ENCODE data around the gene ARL6IP1. TPM values are rescaled to one million over a fixed set of nuclear protein-coding genes. Genes with fewer than 3 reads are reported as not detected.

The ARL6IP1 gene
- total RNA-seq, 1 experiment from 2014 or later: 172 TPM

DNA sequence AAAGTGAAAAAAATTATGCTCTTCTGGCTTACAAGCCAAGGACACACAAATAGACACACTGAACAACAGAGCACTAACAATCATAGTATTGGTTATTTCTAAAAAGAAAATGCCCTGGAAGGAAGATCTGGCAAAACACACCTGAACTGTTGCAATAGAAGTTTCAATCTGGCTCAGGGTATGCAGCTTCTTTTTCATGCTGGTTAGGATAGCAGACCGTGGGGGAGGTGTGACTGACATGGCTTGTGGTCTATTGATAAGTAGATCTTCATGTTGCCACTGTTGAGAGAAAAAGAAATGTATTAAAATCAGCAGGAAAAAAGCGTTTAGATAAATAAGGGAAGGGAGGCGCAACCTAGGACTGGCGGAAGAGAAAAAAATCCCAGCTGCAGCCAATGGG lies 26.5 kb upstream of the ARL6IP1 start:
- ChIA-PET CTCF (interaction anchor here (2.0 kb wide), 1 partner anchor 26 kb away, joined by 8 read pairs; the partner anchor contains the start of gene ARL6IP1), POLR2A (interaction anchor here (1.4 kb wide), 1 partner anchor 26 kb away, joined by 5 read pairs; the partner anchor contains the start of gene ARL6IP1)
- no peak overlapping the region for H3K4me3 Mint-ChIP-seq
- peaks cover 12% of the 10 kb centered on the region for H3K4me1 Mint-ChIP-seq
- no peaks in the 10 kb centered on the region for H3K27me3 Mint-ChIP-seq (ENCODE audit: low read depth)
- peak overlapping the region; percentile 32; the same call in 1 of the 2 replicates for H3K27ac Mint-ChIP-seq
- H3K36me3 Mint-ChIP-seq: peaks cover 45% of the 10 kb centered on the region
- no peak for TF ChIP-seq SMAD4 (CRISPR knock-in tag; IDR thresholded peaks at IDR 0.05)
- TF ChIP-seq, protein P1, sequence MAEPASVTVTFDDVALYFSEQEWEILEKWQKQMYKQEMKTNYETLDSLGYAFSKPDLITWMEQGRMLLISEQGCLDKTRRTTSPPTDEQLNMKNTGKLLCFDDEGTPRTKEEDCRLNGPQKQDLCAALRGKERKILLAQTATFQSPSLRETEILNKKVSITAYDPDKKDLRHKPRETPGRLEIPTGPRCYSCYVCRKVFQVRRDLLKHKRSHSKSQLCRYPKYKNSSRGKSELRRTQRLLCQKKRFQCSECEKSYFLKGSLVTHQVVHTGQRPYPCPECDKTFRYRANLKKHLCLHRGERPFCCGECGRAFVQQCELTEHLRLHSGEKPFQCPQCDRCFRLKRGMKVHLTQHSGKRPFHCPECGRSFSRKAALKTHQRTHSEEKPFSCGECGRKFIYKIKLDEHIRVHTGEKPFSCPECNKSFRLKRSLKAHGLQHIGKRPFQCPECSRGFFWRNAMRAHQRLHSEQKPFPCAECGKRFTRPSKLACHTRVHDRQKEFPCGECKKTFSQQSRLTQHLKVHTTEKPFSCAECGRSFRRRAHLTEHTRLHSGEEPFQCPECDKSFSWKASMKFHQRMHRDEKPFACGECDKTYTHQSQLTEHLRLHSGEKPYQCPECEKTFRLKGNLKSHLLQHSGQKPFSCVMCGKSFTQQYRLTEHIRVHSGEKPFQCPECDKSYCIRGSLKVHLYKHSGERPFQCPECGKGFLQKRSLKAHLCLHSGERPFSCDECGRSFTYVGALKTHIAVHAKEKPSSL (CRISPR knock-in tag; conservative IDR thresholded peaks at IDR 0.05): no peak
- no peak for TF ChIP-seq GRHL2 (CRISPR knock-in tag; IDR thresholded peaks at IDR 0.05; ENCODE audit: insufficient replicate concordance, severe bottlenecking)
- TF ChIP-seq RORB (CRISPR knock-in tag; IDR thresholded peaks at IDR 0.05): no peak
- no peak for TF ChIP-seq JAZF1 (CRISPR knock-in tag; IDR thresholded peaks at IDR 0.05)
- no peak for TF ChIP-seq OVOL2 (CRISPR knock-in tag; IDR thresholded peaks at IDR 0.05; ENCODE audit: borderline replicate concordance)
- TF ChIP-seq, protein P2, sequence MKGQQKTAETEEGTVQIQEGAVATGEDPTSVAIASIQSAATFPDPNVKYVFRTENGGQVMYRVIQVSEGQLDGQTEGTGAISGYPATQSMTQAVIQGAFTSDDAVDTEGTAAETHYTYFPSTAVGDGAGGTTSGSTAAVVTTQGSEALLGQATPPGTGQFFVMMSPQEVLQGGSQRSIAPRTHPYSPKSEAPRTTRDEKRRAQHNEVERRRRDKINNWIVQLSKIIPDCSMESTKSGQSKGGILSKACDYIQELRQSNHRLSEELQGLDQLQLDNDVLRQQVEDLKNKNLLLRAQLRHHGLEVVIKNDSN (CRISPR knock-in tag; IDR thresholded peaks at IDR 0.05): no peak
- TF ChIP-seq SMAD3 (CRISPR knock-in tag; IDR thresholded peaks at IDR 0.05; ENCODE audit: borderline replicate concordance): no peak
- TF ChIP-seq NR3C1 (CRISPR knock-in tag; conservative IDR thresholded peaks at IDR 0.05; ENCODE audit: low read depth): no peak
- TF ChIP-seq NFATC4 (CRISPR knock-in tag; IDR thresholded peaks at IDR 0.05): no peak
- no peak for TF ChIP-seq CBFB (CRISPR knock-in tag; IDR thresholded peaks at IDR 0.05; ENCODE audit: low read depth)
- TF ChIP-seq, protein P3, sequence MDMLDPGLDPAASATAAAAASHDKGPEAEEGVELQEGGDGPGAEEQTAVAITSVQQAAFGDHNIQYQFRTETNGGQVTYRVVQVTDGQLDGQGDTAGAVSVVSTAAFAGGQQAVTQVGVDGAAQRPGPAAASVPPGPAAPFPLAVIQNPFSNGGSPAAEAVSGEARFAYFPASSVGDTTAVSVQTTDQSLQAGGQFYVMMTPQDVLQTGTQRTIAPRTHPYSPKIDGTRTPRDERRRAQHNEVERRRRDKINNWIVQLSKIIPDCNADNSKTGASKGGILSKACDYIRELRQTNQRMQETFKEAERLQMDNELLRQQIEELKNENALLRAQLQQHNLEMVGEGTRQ (CRISPR knock-in tag; IDR thresholded peaks at IDR 0.05): no peak
- no peak for TF ChIP-seq ZNF121 (CRISPR knock-in tag; IDR thresholded peaks at IDR 0.05)
- TF ChIP-seq CREB1 (CRISPR knock-in tag; IDR thresholded peaks at IDR 0.05): no peak
- TF ChIP-seq ZNF232 (CRISPR knock-in tag; IDR thresholded peaks at IDR 0.05): no peak
- ATAC-seq: no peak; the same call in 1 of the 2 replicates
- no peaks in the 10 kb centered on the region for H3K9me3 Mint-ChIP-seq
- no peak for DNase-seq (ENCODE audit: low spot score)

DNA sequence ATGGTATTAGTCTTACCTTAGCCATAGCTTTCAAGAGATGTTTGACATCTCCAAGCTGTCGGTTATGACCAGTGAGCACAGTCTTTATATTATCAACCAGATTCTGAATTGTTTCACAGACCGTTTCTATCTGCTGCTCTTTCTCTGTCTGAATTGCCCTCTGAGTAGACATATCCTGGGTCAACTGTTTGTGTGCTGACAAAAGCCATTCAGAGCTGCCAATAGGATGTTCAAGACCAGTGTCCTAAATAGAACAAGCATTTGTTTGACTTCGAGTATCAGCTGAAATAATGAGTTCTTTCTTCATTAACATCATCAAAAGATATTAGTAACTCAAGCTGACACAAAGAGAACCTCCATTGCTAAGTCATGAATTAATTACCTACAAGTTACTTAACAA lies 14.9 kb upstream of the ARL6IP1 start:
- Mint-ChIP-seq H3K27me3 (ENCODE audit: low read depth) (no peaks in the 10 kb centered on the region), H3K4me3 (no peak overlapping the region), H3K4me1 (no peaks in the 10 kb centered on the region), H3K9me3 (no peaks in the 10 kb centered on the region), H3K36me3 (peaks cover 60% of the 10 kb centered on the region), H3K27ac (no peak overlapping the region)
- CTCF ChIA-PET: interaction anchor here (1.2 kb wide), 1 partner anchor 15 kb away, joined by 3 read pairs; the partner anchor contains the start of gene ARL6IP1
- no peak for ATAC-seq
- POLR2A ChIA-PET: interaction anchor here (0.5 kb wide), 1 partner anchor 119 kb away, joined by 3 read pairs; no protein-coding TSS in a partner anchor
- no peak for DNase-seq (ENCODE audit: low spot score)
- TF ChIP-seq ZNF232 (CRISPR knock-in tag; IDR thresholded peaks at IDR 0.05) (no peak), ZNF423 (CRISPR knock-in tag; IDR thresholded peaks at IDR 0.05) (no peak), EMX1 (CRISPR knock-in tag; IDR thresholded peaks at IDR 0.05) (no peak), SMAD4 (CRISPR knock-in tag; IDR thresholded peaks at IDR 0.05) (no peak), ZNF121 (CRISPR knock-in tag; IDR thresholded peaks at IDR 0.05) (no peak), ESRRA (CRISPR knock-in tag; IDR thresholded peaks at IDR 0.05; ENCODE audit: borderline replicate concordance) (no peak), SOX15 (CRISPR knock-in tag; IDR thresholded peaks at IDR 0.05) (no peak), CREM (CRISPR knock-in tag; IDR thresholded peaks at IDR 0.05) (no peak), JAZF1 (CRISPR knock-in tag; IDR thresholded peaks at IDR 0.05) (no peak)
- TF ChIP-seq, protein P4, sequence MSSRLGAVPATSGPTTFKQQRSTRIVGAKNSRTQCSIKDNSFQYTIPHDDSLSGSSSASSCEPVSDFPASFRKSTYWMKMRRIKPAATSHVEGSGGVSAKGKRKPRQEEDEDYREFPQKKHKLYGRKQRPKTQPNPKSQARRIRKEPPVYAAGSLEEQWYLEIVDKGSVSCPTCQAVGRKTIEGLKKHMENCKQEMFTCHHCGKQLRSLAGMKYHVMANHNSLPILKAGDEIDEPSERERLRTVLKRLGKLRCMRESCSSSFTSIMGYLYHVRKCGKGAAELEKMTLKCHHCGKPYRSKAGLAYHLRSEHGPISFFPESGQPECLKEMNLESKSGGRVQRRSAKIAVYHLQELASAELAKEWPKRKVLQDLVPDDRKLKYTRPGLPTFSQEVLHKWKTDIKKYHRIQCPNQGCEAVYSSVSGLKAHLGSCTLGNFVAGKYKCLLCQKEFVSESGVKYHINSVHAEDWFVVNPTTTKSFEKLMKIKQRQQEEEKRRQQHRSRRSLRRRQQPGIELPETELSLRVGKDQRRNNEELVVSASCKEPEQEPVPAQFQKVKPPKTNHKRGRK (CRISPR knock-in tag; IDR thresholded peaks at IDR 0.05; ENCODE audit: borderline replicate concordance): no peak
- TF ChIP-seq, protein P5, sequence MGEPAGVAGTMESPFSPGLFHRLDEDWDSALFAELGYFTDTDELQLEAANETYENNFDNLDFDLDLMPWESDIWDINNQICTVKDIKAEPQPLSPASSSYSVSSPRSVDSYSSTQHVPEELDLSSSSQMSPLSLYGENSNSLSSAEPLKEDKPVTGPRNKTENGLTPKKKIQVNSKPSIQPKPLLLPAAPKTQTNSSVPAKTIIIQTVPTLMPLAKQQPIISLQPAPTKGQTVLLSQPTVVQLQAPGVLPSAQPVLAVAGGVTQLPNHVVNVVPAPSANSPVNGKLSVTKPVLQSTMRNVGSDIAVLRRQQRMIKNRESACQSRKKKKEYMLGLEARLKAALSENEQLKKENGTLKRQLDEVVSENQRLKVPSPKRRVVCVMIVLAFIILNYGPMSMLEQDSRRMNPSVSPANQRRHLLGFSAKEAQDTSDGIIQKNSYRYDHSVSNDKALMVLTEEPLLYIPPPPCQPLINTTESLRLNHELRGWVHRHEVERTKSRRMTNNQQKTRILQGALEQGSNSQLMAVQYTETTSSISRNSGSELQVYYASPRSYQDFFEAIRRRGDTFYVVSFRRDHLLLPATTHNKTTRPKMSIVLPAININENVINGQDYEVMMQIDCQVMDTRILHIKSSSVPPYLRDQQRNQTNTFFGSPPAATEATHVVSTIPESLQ (CRISPR knock-in tag; IDR thresholded peaks at IDR 0.05): no peak
- TF ChIP-seq, protein P6, sequence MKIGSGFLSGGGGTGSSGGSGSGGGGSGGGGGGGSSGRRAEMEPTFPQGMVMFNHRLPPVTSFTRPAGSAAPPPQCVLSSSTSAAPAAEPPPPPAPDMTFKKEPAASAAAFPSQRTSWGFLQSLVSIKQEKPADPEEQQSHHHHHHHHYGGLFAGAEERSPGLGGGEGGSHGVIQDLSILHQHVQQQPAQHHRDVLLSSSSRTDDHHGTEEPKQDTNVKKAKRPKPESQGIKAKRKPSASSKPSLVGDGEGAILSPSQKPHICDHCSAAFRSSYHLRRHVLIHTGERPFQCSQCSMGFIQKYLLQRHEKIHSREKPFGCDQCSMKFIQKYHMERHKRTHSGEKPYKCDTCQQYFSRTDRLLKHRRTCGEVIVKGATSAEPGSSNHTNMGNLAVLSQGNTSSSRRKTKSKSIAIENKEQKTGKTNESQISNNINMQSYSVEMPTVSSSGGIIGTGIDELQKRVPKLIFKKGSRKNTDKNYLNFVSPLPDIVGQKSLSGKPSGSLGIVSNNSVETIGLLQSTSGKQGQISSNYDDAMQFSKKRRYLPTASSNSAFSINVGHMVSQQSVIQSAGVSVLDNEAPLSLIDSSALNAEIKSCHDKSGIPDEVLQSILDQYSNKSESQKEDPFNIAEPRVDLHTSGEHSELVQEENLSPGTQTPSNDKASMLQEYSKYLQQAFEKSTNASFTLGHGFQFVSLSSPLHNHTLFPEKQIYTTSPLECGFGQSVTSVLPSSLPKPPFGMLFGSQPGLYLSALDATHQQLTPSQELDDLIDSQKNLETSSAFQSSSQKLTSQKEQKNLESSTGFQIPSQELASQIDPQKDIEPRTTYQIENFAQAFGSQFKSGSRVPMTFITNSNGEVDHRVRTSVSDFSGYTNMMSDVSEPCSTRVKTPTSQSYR (CRISPR knock-in tag; IDR thresholded peaks at IDR 0.05): no peak
- TF ChIP-seq, protein P7, sequence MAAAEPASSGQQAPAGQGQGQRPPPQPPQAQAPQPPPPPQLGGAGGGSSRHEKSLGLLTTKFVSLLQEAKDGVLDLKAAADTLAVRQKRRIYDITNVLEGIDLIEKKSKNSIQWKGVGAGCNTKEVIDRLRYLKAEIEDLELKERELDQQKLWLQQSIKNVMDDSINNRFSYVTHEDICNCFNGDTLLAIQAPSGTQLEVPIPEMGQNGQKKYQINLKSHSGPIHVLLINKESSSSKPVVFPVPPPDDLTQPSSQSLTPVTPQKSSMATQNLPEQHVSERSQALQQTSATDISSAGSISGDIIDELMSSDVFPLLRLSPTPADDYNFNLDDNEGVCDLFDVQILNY (CRISPR knock-in tag; IDR thresholded peaks at IDR 0.05): no peak
